ENCODE measurements around the gene FBXO41.

The FBXO41 gene

GRCh38 chr2:73257425-73258125 is 26.7 kb downstream of the FBXO41 start:
- TF ChIP-seq, protein P1, sequence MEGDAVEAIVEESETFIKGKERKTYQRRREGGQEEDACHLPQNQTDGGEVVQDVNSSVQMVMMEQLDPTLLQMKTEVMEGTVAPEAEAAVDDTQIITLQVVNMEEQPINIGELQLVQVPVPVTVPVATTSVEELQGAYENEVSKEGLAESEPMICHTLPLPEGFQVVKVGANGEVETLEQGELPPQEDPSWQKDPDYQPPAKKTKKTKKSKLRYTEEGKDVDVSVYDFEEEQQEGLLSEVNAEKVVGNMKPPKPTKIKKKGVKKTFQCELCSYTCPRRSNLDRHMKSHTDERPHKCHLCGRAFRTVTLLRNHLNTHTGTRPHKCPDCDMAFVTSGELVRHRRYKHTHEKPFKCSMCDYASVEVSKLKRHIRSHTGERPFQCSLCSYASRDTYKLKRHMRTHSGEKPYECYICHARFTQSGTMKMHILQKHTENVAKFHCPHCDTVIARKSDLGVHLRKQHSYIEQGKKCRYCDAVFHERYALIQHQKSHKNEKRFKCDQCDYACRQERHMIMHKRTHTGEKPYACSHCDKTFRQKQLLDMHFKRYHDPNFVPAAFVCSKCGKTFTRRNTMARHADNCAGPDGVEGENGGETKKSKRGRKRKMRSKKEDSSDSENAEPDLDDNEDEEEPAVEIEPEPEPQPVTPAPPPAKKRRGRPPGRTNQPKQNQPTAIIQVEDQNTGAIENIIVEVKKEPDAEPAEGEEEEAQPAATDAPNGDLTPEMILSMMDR (IDR thresholded peaks at IDR 0.05; ENCODE audit: insufficient read depth, low read depth, low read length, missing control alignments): no peak
- DNase-seq (ENCODE audit: low read depth): no peak
- H3K4me3 ChIP-seq (ENCODE audit: low read depth, low read length): no peak overlapping the region

DNA sequence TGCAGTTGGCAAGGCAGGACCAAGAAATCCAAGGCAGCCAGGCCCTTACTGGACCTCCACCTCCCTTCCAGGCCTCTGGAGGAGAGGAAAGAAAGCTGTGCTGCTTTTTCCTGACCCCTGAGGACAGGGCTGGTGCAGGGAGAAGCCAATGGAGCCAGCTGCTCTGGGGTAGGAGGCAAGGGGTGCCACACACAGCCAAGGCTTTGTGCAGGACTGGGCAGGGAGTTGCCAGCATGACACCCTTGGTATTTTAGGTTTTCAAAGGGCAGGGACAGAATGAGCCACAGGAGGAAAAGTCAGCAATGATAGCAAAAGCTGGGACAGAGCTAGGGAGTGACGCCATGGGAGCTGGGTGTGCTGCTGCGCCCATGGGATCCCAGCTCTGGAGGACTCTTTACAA is 27.3 kb downstream of the FBXO41 start:
- DNase-seq (ENCODE audit: low read depth): no peak
- no peak overlapping the region for H3K4me3 ChIP-seq (ENCODE audit: low read depth, low read length)
- TF ChIP-seq, protein P1 (IDR thresholded peaks at IDR 0.05; ENCODE audit: insufficient read depth, low read depth, low read length, missing control alignments): no peak

DNA sequence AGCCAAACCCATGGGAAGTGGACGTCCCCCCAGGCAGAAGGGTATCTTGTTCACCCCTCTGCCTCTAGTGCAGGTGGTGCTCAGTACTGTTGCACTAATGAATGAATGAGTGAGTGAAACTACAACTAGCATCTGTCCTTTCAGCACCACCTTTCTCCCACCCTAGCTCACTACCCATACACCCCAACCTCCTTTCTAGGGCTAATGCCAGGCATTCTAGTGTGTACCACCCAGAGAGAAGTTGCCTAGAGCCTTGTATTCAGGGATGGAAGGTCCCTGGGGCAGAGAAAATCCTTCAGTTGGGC is 27.7 kb downstream of the FBXO41 start:
- no peak for DNase-seq (ENCODE audit: low read depth)
- no peak overlapping the region for H3K4me3 ChIP-seq (ENCODE audit: low read depth, low read length)
- TF ChIP-seq, protein P1 (IDR thresholded peaks at IDR 0.05; ENCODE audit: insufficient read depth, low read depth, low read length, missing control alignments): no peak

DNA sequence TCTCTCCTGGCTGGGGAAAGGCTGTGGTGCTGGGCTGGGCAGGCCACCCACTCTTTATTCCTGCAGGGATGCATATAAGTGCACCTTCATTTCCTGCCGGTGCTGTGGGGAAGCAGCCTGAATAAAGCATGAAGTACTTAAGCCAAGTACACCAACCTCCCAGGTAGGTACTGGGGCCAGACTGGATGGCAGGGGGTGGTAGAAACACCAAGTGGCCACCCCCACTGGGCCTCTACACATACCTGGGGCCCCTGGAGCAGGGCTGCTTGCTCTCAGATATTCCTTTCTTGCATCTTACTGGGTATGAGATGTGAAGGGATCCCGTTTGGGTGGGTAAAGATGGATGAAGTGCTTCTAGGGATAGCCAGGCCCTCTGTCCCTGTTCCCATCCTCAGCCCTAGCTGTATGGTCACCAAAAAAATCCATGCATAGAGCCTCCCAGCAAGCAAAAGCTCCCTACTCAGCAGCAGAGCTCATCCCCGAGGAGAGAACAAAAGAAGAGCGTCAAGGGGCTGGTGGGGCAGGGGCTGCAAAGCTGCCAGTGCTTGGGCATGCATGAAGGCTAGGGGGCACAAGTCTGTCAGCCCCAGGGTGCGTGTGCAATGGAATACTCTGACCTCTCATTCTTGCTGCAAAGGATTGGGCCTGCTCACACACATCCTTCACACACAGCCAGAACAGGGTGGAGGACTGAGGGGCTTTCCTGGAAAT is 28.2 kb downstream of the FBXO41 start:
- H3K4me3 ChIP-seq (ENCODE audit: low read depth, low read length): no peak overlapping the region
- no peak for DNase-seq (ENCODE audit: low read depth)
- TF ChIP-seq, protein P1 (IDR thresholded peaks at IDR 0.05; ENCODE audit: insufficient read depth, low read depth, low read length, missing control alignments): no peak

DNA sequence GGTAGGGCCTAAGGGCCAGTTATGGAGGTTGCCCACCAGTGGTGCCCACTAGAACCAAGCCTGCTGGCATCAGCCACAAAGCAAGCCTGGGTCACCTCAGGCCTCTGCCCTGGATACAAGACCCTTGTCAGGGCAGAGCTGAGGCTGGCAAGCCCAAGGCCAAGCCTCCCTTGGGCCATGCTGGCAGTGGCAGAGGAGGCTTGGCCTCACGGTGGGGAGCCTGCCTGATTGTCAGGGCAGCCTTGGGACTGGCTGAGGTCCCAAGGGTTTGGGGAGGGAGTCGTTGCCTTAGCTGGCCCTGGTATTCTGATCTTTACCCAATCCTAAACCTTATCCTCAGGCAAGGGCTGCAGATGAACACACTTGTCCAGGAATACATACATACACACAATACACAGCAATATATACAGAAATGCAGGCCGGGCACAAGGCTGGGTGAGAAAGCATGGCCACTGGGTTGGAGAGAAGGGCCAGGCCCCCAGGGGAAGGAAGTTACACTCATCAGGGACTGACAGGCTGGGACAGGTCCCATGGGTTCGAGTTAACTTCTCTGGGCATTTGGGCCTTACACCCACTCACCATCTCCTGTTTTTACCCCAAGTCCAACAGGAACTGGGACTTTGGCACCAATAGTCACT is 29.2 kb downstream of the FBXO41 start:
- TF ChIP-seq, protein P1 (IDR thresholded peaks at IDR 0.05; ENCODE audit: insufficient read depth, low read depth, low read length, missing control alignments): no peak
- no peak for DNase-seq (ENCODE audit: low read depth)

DNA sequence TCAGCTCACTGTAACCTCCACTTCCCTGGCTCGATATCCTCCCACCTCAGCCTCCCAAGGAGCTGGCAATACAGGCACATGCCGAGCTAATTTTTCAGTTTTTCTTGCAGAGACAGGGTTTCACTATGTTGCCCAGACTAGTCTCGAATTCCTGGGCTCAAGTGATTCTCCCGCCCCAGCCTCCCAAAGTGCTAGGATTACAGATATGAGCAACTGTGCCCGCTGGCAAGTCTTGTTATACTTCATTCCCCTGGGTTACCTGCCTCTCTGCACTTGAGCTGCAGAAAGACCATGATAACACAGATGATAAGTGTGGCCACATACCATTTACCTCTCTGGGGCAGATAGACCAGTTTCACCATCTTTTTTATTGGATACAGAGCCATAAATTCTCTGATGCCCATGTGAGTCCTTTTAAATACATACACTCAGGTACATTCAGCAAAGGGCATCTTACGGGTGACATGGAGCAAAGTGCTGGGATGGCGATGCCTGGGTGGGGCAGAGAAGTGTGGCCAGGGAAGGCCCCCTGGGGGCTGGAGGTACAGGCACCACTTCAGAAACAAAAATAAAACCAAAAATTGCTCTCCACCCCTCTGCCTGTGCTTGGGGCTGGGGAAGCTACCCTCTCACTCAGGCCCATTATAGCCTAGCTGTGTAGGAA is 29.8 kb downstream of the FBXO41 start:
- DNase-seq (ENCODE audit: low read depth): no peak
- TF ChIP-seq, protein P1 (IDR thresholded peaks at IDR 0.05; ENCODE audit: insufficient read depth, low read depth, low read length, missing control alignments): no peak
- H3K4me3 ChIP-seq (ENCODE audit: low read depth, low read length): no peak overlapping the region

More for the DNA sequence above, 29.2 kb downstream of the FBXO41 start:
- no peak overlapping the region for H3K4me3 ChIP-seq (ENCODE audit: low read depth, low read length)

Measured in GM12865 (cell line).